Vagina (tissue), 2 donors: Measurements from ENCODE around the gene BFSP2.

Source experiments
- CTCF ChIP-seq, 3 experiments: fragments of 450-650 bp in 2 of 3; fragments of 200-600 bp in 1 of 3; sonication (generic) in 1 of 3; IDR thresholded peaks; one replicate each; pipeline ENCODE4 v1.5.1; 2017 to 2019; ENCODE audit warnings: antibody characterized with exemption in 3 of 3, mild to moderate bottlenecking in 2 of 3, moderate library complexity in 2 of 3
- POLR2A ChIP-seq, 2 donors: fragments of 450-650 bp; IDR thresholded peaks; one replicate each; pipeline ENCODE4 v1.6.1; 2017; ENCODE audit warnings: antibody characterized with exemption in 2 of 2, mild to moderate bottlenecking in 2 of 2, moderate library complexity in 2 of 2

DNA sequence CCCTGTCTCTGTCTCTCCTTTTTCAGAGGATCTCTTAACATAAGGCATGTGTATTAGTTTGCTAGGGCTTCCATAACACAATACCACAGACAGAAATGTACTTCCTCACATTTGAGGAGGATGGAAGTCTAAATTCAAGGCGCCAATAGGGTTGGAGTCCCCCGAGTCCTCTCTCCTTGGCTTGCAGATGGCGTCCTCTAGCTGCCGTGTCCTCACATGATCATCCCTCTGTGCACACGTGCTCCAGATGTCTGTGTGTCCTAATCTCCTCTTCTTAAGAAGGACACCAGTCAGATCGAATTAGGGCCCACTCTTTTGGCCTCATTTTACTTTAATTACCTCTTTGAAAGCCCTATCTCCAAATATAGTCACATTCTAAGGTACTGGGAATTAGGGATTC lies 23.0 kb upstream of the BFSP2 start:
- TF ChIP-seq POLR2A (IDR thresholded peaks at IDR 0.05) (no peak), CTCF (IDR thresholded peaks at IDR 0.05) (no peak)
